Peyer's patch (tissue), 4 donors: Measurements from ENCODE around the gene KLK6.

Experiments
- CTCF ChIP-seq, 6 experiments: fragments of 450-650 bp in 4 of 6; fragments of 200-600 bp in 2 of 6; sonication (generic) in 1 of 6; IDR thresholded peaks; one replicate each; pipeline ENCODE4 v1.5.1; 2017 to 2019; ENCODE audit warnings: antibody characterized with exemption in 6 of 6, mild to moderate bottlenecking in 3 of 6, moderate library complexity in 1 of 6
- POLR2A ChIP-seq, 2 donors: fragments of 450-650 bp; IDR thresholded peaks; one replicate each; pipeline ENCODE4 v1.5.1; 2017; ENCODE audit warnings: antibody characterized with exemption in 2 of 2, mild to moderate bottlenecking in 2 of 2, moderate library complexity in 2 of 2

- no peak for TF ChIP-seq CTCF (IDR thresholded peaks at IDR 0.05)
- no peak for TF ChIP-seq POLR2A (IDR thresholded peaks at IDR 0.05)
Measured at GRCh38 chr19:50969413-50969760, at the start of gene KLK6.
